Stimulated activated CD8-positive, alpha-beta memory T cell treated with anti-CD3 and anti-CD28 coated beads, Interleukin-4, amount 100 ng/mL, for 1 hour (primary cell): ENCODE results near the gene NFATC2IP.
"Not testable (repeated sequence)": the region's sequence is repeated elsewhere in the genome, so short reads cannot be mapped to it uniquely, and the experiment has no call there.

ENCODE experiments used
- DNase-seq, 2 donors: peaks; one replicate each; pipeline ENCODE4 v3.0.0-alpha.2; 2020; ENCODE audit warnings: low read depth in 2 of 2, low spot score in 1 of 2

The NFATC2IP gene

GRCh38 chr16:28925386-28926228, 25.1 kb upstream of the NFATC2IP start:
- DNase-seq: peak; percentile 50 to 51

GRCh38 chr16:28926284-28926683, 24.5 kb upstream of the NFATC2IP start:
- DNase-seq: not testable (repeated sequence)

- no peak for DNase-seq
Observed at GRCh38 chr16:28927815-28928214, 22.9 kb upstream of the NFATC2IP start.

GRCh38 chr16:28930203-28930602, 20.5 kb upstream of the NFATC2IP start:
- no peak for DNase-seq

GRCh38 chr16:28930652-28931051, 20.1 kb upstream of the NFATC2IP start:
- no peak for DNase-seq

- DNase-seq: no peak
Observed at GRCh38 chr16:28931801-28932225, 18.9 kb upstream of the NFATC2IP start, which contains the start of gene CD19. TSS of gene CD19 (plus strand) at chr16:28931971. CDS start at chr16:28932001, 30 bp downstream.

- no peak for DNase-seq
Observed at GRCh38 chr16:28932339-28933141, 18.2 kb upstream of the NFATC2IP start.

- no peak for DNase-seq
Observed at GRCh38 chr16:28933171-28933570, 17.6 kb upstream of the NFATC2IP start.

- no peak for DNase-seq
Observed at GRCh38 chr16:28935346-28935745, 15.4 kb upstream of the NFATC2IP start.

GRCh38 chr16:28935924-28936783, 14.6 kb upstream of the NFATC2IP start:
- DNase-seq: peak; percentile 37 to 66

- DNase-seq: no peak
Observed at GRCh38 chr16:28936784-28937155, 14.0 kb upstream of the NFATC2IP start.

GRCh38 chr16:28937222-28937876, 13.4 kb upstream of the NFATC2IP start:
- DNase-seq: no peak

- no peak for DNase-seq
Observed at GRCh38 chr16:28938721-28939120, 12.0 kb upstream of the NFATC2IP start.

- DNase-seq: not testable (repeated sequence)
Observed at GRCh38 chr16:28939825-28940224, 10.9 kb upstream of the NFATC2IP start.

- DNase-seq: no peak
Observed at GRCh38 chr16:28943281-28943680, 7.5 kb upstream of the NFATC2IP start.

GRCh38 chr16:28946681-28947080, 4.1 kb upstream of the NFATC2IP start:
- no peak for DNase-seq

GRCh38 chr16:28951410-28951943, 740 bp downstream of the NFATC2IP start:
- DNase-seq: no peak

- DNase-seq: no peak
Observed at GRCh38 chr16:28958216-28958615, 7.5 kb downstream of the NFATC2IP start.

GRCh38 chr16:28958836-28959235, 8.1 kb downstream of the NFATC2IP start:
- no peak for DNase-seq

- no peak for DNase-seq
Observed at GRCh38 chr16:28964072-28964471, 13.3 kb downstream of the NFATC2IP start.
